Measurements from ENCODE around the gene GBP4.

Gene GBP4

GRCh38 chr1:89167590-89168230 is 31.0 kb downstream of the GBP4 start:
- Histone ChIP-seq H3K9me3 (ENCODE audit: severe bottlenecking) (no peaks in the 10 kb centered on the region), H3K36me3 (no peaks in the 10 kb centered on the region), H3K27ac (no peak overlapping the region), H3K27me3 (ENCODE audit: insufficient read depth, low read depth, severe bottlenecking) (peaks cover 3% of the 10 kb centered on the region), H3K4me3 (ENCODE audit: low read depth, low read length) (no peak overlapping the region)
- DNase-seq = no peak
- no peak for TF ChIP-seq CTCF (IDR thresholded peaks at IDR 0.05; ENCODE audit: low read depth, low read length)

- no peak overlapping the region for H3K27ac ChIP-seq
- H3K4me3 ChIP-seq (ENCODE audit: low read depth, low read length) = no peak overlapping the region
- no peaks in the 10 kb centered on the region for H3K36me3 ChIP-seq
- no peaks in the 10 kb centered on the region for H3K9me3 ChIP-seq (ENCODE audit: severe bottlenecking)
- DNase-seq = no peak
- H3K27me3 ChIP-seq (ENCODE audit: insufficient read depth, low read depth, severe bottlenecking) = peaks cover 3% of the 10 kb centered on the region
- no peak for TF ChIP-seq CTCF (IDR thresholded peaks at IDR 0.05; ENCODE audit: low read depth, low read length)
These were observed 32.0 kb downstream of the GBP4 start for GRCh38 chr1:89166705-89167104.

GRCh38 chr1:89165811-89166210 is 32.9 kb downstream of the GBP4 start:
- H3K27me3 ChIP-seq (ENCODE audit: insufficient read depth, low read depth, severe bottlenecking) = peaks cover 3% of the 10 kb centered on the region
- no peak overlapping the region for H3K4me3 ChIP-seq (ENCODE audit: low read depth, low read length)
- H3K9me3 ChIP-seq (ENCODE audit: severe bottlenecking) = no peaks in the 10 kb centered on the region
- H3K27ac ChIP-seq = no peak overlapping the region
- no peak for TF ChIP-seq CTCF (IDR thresholded peaks at IDR 0.05; ENCODE audit: low read depth, low read length)
- DNase-seq = no peak
- H3K36me3 ChIP-seq = no peaks in the 10 kb centered on the region

GRCh38 chr1:89151047-89151446 is 47.7 kb downstream of the GBP4 start:
- no peak for TF ChIP-seq CTCF (IDR thresholded peaks at IDR 0.05; ENCODE audit: low read depth, low read length)
- H3K27me3 ChIP-seq (ENCODE audit: insufficient read depth, low read depth, severe bottlenecking) = peaks cover 3% of the 10 kb centered on the region
- no peaks in the 10 kb centered on the region for H3K9me3 ChIP-seq (ENCODE audit: severe bottlenecking)
- H3K27ac ChIP-seq = no peak overlapping the region
- DNase-seq = no peak
- no peak overlapping the region for H3K4me3 ChIP-seq (ENCODE audit: low read depth, low read length)
- H3K36me3 ChIP-seq = no peaks in the 10 kb centered on the region

- Histone ChIP-seq H3K36me3 (no peaks in the 10 kb centered on the region), H3K9me3 (ENCODE audit: severe bottlenecking) (no peaks in the 10 kb centered on the region), H3K4me3 (ENCODE audit: low read depth, low read length) (no peak overlapping the region), H3K27ac (no peak overlapping the region), H3K27me3 (ENCODE audit: insufficient read depth, low read depth, severe bottlenecking) (peaks cover 5% of the 10 kb centered on the region)
- DNase-seq = no peak
- TF ChIP-seq CTCF (IDR thresholded peaks at IDR 0.05; ENCODE audit: low read depth, low read length) = no peak
These were observed 48.8 kb downstream of the GBP4 start for GRCh38 chr1:89149976-89150375.

- H3K27me3 ChIP-seq (ENCODE audit: insufficient read depth, low read depth, severe bottlenecking) = peaks cover 5% of the 10 kb centered on the region
- peak; percentile 40; the same call in 1 of the 2 replicates for TF ChIP-seq CTCF (IDR thresholded peaks at IDR 0.05; ENCODE audit: low read depth, low read length)
- peak; percentile 31 for DNase-seq
- H3K4me3 ChIP-seq (ENCODE audit: low read depth, low read length) = no peak overlapping the region
- H3K27ac ChIP-seq = no peak overlapping the region
- H3K9me3 ChIP-seq (ENCODE audit: severe bottlenecking) = no peaks in the 10 kb centered on the region
- H3K36me3 ChIP-seq = no peaks in the 10 kb centered on the region
These were observed 49.5 kb downstream of the GBP4 start for GRCh38 chr1:89149229-89149628.
